SK-N-SH (cell line): Measurements from ENCODE around the gene INSYN2B. TPM values are rescaled to one million over a fixed set of nuclear protein-coding genes. Genes with fewer than 3 reads are reported as not detected.
"Not testable (repeated sequence)": the region's sequence is repeated elsewhere in the genome, so short reads cannot be mapped to it uniquely, and the experiment has no call there.

Experiments
- CTCF ChIA-PET: fragments of 300-600, 350-600 bp; formaldehyde crosslinking; extraction: SDS; loops from one replicate; lab custom pipeline; 2021; lab: Yijun Ruan, JAX
- POLR2A ChIA-PET: fragments of 350-600 bp; sonication (Branson Sonifier 250); formaldehyde crosslinking; extraction: SDS; loops from one replicate; lab custom pipeline; 2020; ENCODE audit warnings: antibody characterized with exemption, inconsistent platforms; lab: Yijun Ruan, JAX
- DNase-seq: peaks from one replicate; pipeline ENCODE4 v3.0.0; 2012
- H2AFZ ChIP-seq: fragments of 200-600 bp; sonication (generic); 2 replicates; pipeline ENCODE4 v1.8.1; 2016; ENCODE audit warnings: antibody characterized with exemption, mild to moderate bottlenecking, low read depth
- H3F3A ChIP-seq: fragments of 200-600 bp; sonication (generic); replicated peaks from 2 replicates; pipeline ENCODE3; 2016; ENCODE audit warnings: antibody characterized with exemption, mild to moderate bottlenecking; ENCODE audit not compliant: insufficient read depth
- H3K27ac ChIP-seq, 2 experiments: fragments of 200-500 bp in 1 of 2; fragments of 200-600 bp in 1 of 2; sonication (Bioruptor generic) in 1 of 2; sonication (generic), shearing (Covaris generic) in 1 of 2; 2 replicates each; pipeline versions ENCODE4 v1.5.1 to v1.6.1; 2014 to 2016; ENCODE audit warnings: low read depth in 2 of 2, inconsistent platforms in 1 of 2, low read length in 1 of 2, mild to moderate bottlenecking in 1 of 2, mixed read lengths in 1 of 2
- H3K27me3 ChIP-seq: fragments of 200-600 bp; sonication (generic), shearing (Covaris generic); 2 replicates; pipeline ENCODE4 v1.6.1; 2016; ENCODE audit warnings: mixed run types; ENCODE audit not compliant: insufficient read depth
- H3K36me3 ChIP-seq, 2 experiments: fragments of 200-500 bp in 1 of 2; fragments of 200-600 bp in 1 of 2; sonication (Bioruptor generic) in 1 of 2; sonication (generic) in 1 of 2; replicated peaks in 1 of 2; 2 replicates each; pipeline versions ENCODE3 to v1.5.1; 2014 to 2016; ENCODE audit warnings: low read length in 1 of 2, mild to moderate bottlenecking in 1 of 2; ENCODE audit not compliant: insufficient read depth in 2 of 2, control insufficient read depth in 1 of 2
- H3K4me1 ChIP-seq, 2 experiments: fragments of 200-500 bp in 1 of 2; fragments of 200-600 bp in 1 of 2; sonication (Bioruptor generic) in 1 of 2; sonication (generic), shearing (Covaris generic) in 1 of 2; 2 replicates each; pipeline versions ENCODE4 v1.5.1 to v1.6.1; 2014 to 2016; ENCODE audit warnings: low read depth in 1 of 2, low read length in 1 of 2, mixed run types in 1 of 2; ENCODE audit not compliant: insufficient read depth in 2 of 2, control insufficient read depth in 1 of 2
- H3K4me2 ChIP-seq: fragments of 200-600 bp; sonication (generic), shearing (Covaris generic); 2 replicates; pipeline ENCODE4 v1.6.1; 2017; ENCODE audit warnings: mixed run types
- H3K4me3 ChIP-seq, 2 experiments: fragments of 200-500 bp in 1 of 2; fragments of 200-600 bp in 1 of 2; sonication (Bioruptor generic) in 1 of 2; sonication (generic), shearing (Covaris generic) in 1 of 2; 2 replicates each; pipeline versions ENCODE4 v1.5.1 to v1.8.1; 2014 to 2016; ENCODE audit warnings: low read depth in 2 of 2, inconsistent platforms in 1 of 2, low read length in 1 of 2, mild to moderate bottlenecking in 1 of 2, mixed read lengths in 1 of 2, moderate library complexity in 1 of 2
- H3K79me2 ChIP-seq: fragments of 200-600 bp; sonication (generic); 2 replicates; pipeline ENCODE4 v1.8.1; 2017; ENCODE audit warnings: mild to moderate bottlenecking; ENCODE audit not compliant: insufficient read depth
- H3K9ac ChIP-seq: fragments of 200-600 bp; sonication (generic); 2 replicates; pipeline ENCODE4 v1.6.1; 2017; ENCODE audit warnings: mixed run types
- H3K9me2 ChIP-seq: fragments of 200-600 bp; sonication (generic); 2 replicates; pipeline ENCODE4 v1.6.1; 2017; ENCODE audit warnings: mixed run types
- H3K9me3 ChIP-seq: fragments of 200-600 bp; sonication (generic); 2 replicates; pipeline ENCODE4 v1.6.1; 2017; ENCODE audit warnings: mixed run types, mild to moderate bottlenecking, moderate library complexity
- H4K20me1 ChIP-seq: fragments of 200-600 bp; sonication (generic); 2 replicates; pipeline ENCODE4 v1.6.1; 2017; ENCODE audit warnings: mild to moderate bottlenecking, mixed run types; ENCODE audit not compliant: insufficient read depth
- CTCF ChIP-seq: fragments of 200-600 bp; sonication (generic); IDR thresholded peaks from 2 replicates; pipeline ENCODE4 v1.6.1; 2017; ENCODE audit warnings: antibody characterized with exemption, mild to moderate bottlenecking, moderate library complexity
- EP300 ChIP-seq, 2 experiments: IDR thresholded peaks; 2 replicates each; pipeline versions ENCODE4 v1.4.0 to v1.6.1; 2012; ENCODE audit warnings: borderline replicate concordance in 1 of 2, low read depth in 1 of 2, low read length in 1 of 2
- FOSL2 ChIP-seq: IDR thresholded peaks from 2 replicates; pipeline ENCODE4 v1.4.0; 2012; ENCODE audit warnings: low read depth, mild to moderate bottlenecking, moderate library complexity, borderline replicate concordance
- FOXJ3 ChIP-seq: sonication (generic); formaldehyde crosslinking; IDR thresholded peaks from 2 replicates; pipeline ENCODE4 v1.5.1; 2020; ENCODE audit warnings: mild to moderate bottlenecking, missing genetic modification reagents
- GABPA ChIP-seq: IDR thresholded peaks from 2 replicates; pipeline ENCODE4 v1.4.0; 2012; ENCODE audit warnings: low read depth, mild to moderate bottlenecking
- JUND ChIP-seq: IDR thresholded peaks from 2 replicates; pipeline ENCODE4 v1.4.0; 2012
- MAX ChIP-seq: IDR thresholded peaks from 2 replicates; pipeline ENCODE4 v1.4.0; 2012; ENCODE audit warnings: low read depth
- MXI1 ChIP-seq: IDR thresholded peaks from 2 replicates; pipeline ENCODE4 v1.6.1; 2012; ENCODE audit warnings: mild to moderate bottlenecking, low read depth, low read length, improper control_type of control experiment
- PBX3 ChIP-seq: IDR thresholded peaks from 2 replicates; pipeline ENCODE4; 2012
- POLR2AphosphoS5 ChIP-seq: IDR thresholded peaks from 2 replicates; pipeline ENCODE4 v1.6.1; 2012; ENCODE audit warnings: low read depth, low read length
- RFX5 ChIP-seq: IDR thresholded peaks from 2 replicates; pipeline ENCODE4 v1.6.1; 2012; ENCODE audit warnings: mild to moderate bottlenecking, improper control_type of control experiment, low read length
- SIN3A ChIP-seq: IDR thresholded peaks from 2 replicates; pipeline ENCODE4 v1.6.1; 2012; ENCODE audit warnings: low read depth, mild to moderate bottlenecking, low read length, moderate library complexity, borderline replicate concordance
- SMC3 ChIP-seq: IDR thresholded peaks from 2 replicates; pipeline ENCODE4 v1.6.1; 2012; ENCODE audit warnings: low read depth, low read length, improper control_type of control experiment
- TCF12 ChIP-seq: IDR thresholded peaks from 2 replicates; pipeline ENCODE4 v1.4.0; 2012
- USF1 ChIP-seq: IDR thresholded peaks from 2 replicates; pipeline ENCODE4 v1.4.0; 2012; ENCODE audit warnings: low read depth, borderline replicate concordance
- WGBS: methylation state at CpG from one replicate; pipeline ENCODE4 v1.1.6; 2017; ENCODE audit warnings: low lambda C conversion rate; 5-methylcytosine and 5-hydroxymethylcytosine counted together
- polyA plus RNA-seq, 3 experiments: library from polyadenylated mRNA; depleted of rRNA; stranded (reverse); fragments of >200 nt; gene quantifications; 2 replicates each; pipeline ENCODE4 v1.2.3, GENCODE V29; 2012

INSYN2B gene
- polyA plus RNA-seq, 1 of the 3 experiments (the other 2 are of a cell fraction): 9.2 TPM

- Histone ChIP-seq H3K79me2 (no peaks in the 10 kb centered on the region), H2AFZ (no peak overlapping the region), H3K4me3 (no peak overlapping the region), H4K20me1 (no peaks in the 10 kb centered on the region), H3K4me2 (no peak overlapping the region), H3K27ac (no peak overlapping the region; a peak in 2 of 4 replicates), H3K9me2 (no peaks in the 10 kb centered on the region), H3K9me3 (no peaks in the 10 kb centered on the region)
- CTCF ChIA-PET: interaction anchor here (1.2 to 1.4 kb wide), 2 partner anchors 9 to 86 kb away, joined by 3 read pairs; no protein-coding TSS in a partner anchor
- TF ChIP-seq TCF12: 0 out of 2 replicates have a peak, but pooled peaks have one; percentile 41
- TF ChIP-seq PBX3: peak; percentile 75
- no peak for TF ChIP-seq EP300 (IDR thresholded peaks at IDR 0.05; ENCODE audit: borderline replicate concordance in 1 of 2, low read depth in 1 of 2, low read length in 1 of 2)
- no peak for TF ChIP-seq POLR2AphosphoS5
- TF ChIP-seq USF1: no peak
- TF ChIP-seq, all 33 proteins: peak for 2
- POLR2A ChIA-PET: no interaction called here
- H3K9ac ChIP-seq: no peak overlapping the region
- DNase-seq: no peak
- no peaks in the 10 kb centered on the region for H3F3A ChIP-seq
- no peaks in the 10 kb centered on the region for H3K36me3 ChIP-seq
- no peaks in the 10 kb centered on the region for H3K27me3 ChIP-seq
- no peaks in the 10 kb centered on the region; a peak in 1 of 4 replicates for H3K4me1 ChIP-seq
Measured at GRCh38 chr5:169837686-169838085, 142.6 kb downstream of the INSYN2B start.

GRCh38 chr5:169836835-169837536 is 143.3 kb downstream of the INSYN2B start:
- Histone ChIP-seq H3K4me3 (no peak overlapping the region), H3K27me3 (no peaks in the 10 kb centered on the region), H4K20me1 (no peaks in the 10 kb centered on the region), H3K36me3 (no peaks in the 10 kb centered on the region), H3K9me2 (no peaks in the 10 kb centered on the region), H3K27ac (no peak overlapping the region), H3K4me1 (no peaks in the 10 kb centered on the region; a peak in 1 of 4 replicates), H3K9me3 (no peaks in the 10 kb centered on the region), H3K79me2 (no peaks in the 10 kb centered on the region), H2AFZ (no peak overlapping the region), H3F3A (no peaks in the 10 kb centered on the region), H3K4me2 (no peak overlapping the region), H3K9ac (no peak overlapping the region)
- DNase-seq: no peak
- TF ChIP-seq MXI1: no peak
- TF ChIP-seq FOSL2: no peak
- no peak for TF ChIP-seq EP300 (IDR thresholded peaks at IDR 0.05; ENCODE audit: borderline replicate concordance in 1 of 2, low read depth in 1 of 2, low read length in 1 of 2)
- TF ChIP-seq PBX3: no peak
- no peak for TF ChIP-seq CTCF
- no peak for TF ChIP-seq JUND
- no peak for TF ChIP-seq MAX
- no peak for TF ChIP-seq RFX5
- TF ChIP-seq SMC3: no peak
- no peak for TF ChIP-seq GABPA
- no peak for TF ChIP-seq FOXJ3
- no peak for TF ChIP-seq SIN3A
- CTCF ChIA-PET: interaction anchor here (0.9 to 1.4 kb wide), 4 partner anchors 9 to 143 kb away, joined by 3 read pairs; partner anchors contain the start of gene INSYN2B
- POLR2A ChIA-PET: no interaction called here
- WGBS: 65% methylated on average over 3 of the region's 3 CpGs

GRCh38 chr5:169834540-169834939 is 145.8 kb downstream of the INSYN2B start:
- H3K4me2 ChIP-seq, H3K27me3 ChIP-seq, H3K9ac ChIP-seq, H3K4me3 ChIP-seq, H3K9me3 ChIP-seq, H3K4me1 ChIP-seq, CTCF ChIA-PET, POLR2A ChIA-PET, DNase-seq, H3K36me3 ChIP-seq, H3K79me2 ChIP-seq, H4K20me1 ChIP-seq, H3K27ac ChIP-seq, H3F3A ChIP-seq, H2AFZ ChIP-seq, H3K9me2 ChIP-seq: not testable (repeated sequence)
- WGBS: 84% methylated on average over 1 of the region's 1 CpG
